MM.1S (cell line): Measurements from ENCODE around the gene ZNF609.

ENCODE experiments used
- EZH2phosphoT487 ChIP-seq: fragments of 300-600 bp; sonication (generic); IDR thresholded peaks from 2 replicates; pipeline ENCODE4 v1.6.1; 2018; ENCODE audit warnings: antibody characterized with exemption, low read length
- TF ChIP-seq, protein P1 (sequence below): fragments of 300-600 bp; sonication (generic); IDR thresholded peaks from 2 replicates; pipeline ENCODE4 v1.5.1; 2016; ENCODE audit warnings: antibody characterized with exemption, low read length, mixed read lengths

DNA sequence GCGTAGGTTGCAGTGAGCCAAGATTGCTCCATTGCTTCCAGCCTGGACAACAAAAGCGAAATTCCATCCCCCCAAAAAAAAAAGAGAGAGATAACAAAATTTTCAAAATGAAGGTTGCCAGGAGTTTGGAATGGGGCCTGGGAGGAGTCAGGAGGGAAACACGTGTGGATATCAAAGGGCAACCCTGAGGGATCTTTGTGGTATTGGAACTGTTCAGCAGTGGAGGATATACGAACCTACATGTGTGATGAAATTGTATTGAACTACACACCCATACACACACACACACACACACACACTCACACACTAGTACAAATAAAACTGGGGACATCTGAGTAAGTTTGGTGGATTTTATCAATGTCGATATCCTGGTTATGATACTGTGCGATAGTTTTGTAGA lies 253.2 kb downstream of the ZNF609 start:
- TF ChIP-seq, protein P1, sequence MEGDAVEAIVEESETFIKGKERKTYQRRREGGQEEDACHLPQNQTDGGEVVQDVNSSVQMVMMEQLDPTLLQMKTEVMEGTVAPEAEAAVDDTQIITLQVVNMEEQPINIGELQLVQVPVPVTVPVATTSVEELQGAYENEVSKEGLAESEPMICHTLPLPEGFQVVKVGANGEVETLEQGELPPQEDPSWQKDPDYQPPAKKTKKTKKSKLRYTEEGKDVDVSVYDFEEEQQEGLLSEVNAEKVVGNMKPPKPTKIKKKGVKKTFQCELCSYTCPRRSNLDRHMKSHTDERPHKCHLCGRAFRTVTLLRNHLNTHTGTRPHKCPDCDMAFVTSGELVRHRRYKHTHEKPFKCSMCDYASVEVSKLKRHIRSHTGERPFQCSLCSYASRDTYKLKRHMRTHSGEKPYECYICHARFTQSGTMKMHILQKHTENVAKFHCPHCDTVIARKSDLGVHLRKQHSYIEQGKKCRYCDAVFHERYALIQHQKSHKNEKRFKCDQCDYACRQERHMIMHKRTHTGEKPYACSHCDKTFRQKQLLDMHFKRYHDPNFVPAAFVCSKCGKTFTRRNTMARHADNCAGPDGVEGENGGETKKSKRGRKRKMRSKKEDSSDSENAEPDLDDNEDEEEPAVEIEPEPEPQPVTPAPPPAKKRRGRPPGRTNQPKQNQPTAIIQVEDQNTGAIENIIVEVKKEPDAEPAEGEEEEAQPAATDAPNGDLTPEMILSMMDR = no peak
- no peak for TF ChIP-seq EZH2phosphoT487
